Measurements from ENCODE around the gene NBAS. TPM values are rescaled to one million over a fixed set of nuclear protein-coding genes. Genes with fewer than 3 reads are reported as not detected.
"Not testable (repeated sequence)": the region's sequence is repeated elsewhere in the genome, so short reads cannot be mapped to it uniquely, and the experiment has no call there.

Gene NBAS
- total RNA-seq, 2 donors from 2014 or later = 29.3 to 32.5 TPM

DNA sequence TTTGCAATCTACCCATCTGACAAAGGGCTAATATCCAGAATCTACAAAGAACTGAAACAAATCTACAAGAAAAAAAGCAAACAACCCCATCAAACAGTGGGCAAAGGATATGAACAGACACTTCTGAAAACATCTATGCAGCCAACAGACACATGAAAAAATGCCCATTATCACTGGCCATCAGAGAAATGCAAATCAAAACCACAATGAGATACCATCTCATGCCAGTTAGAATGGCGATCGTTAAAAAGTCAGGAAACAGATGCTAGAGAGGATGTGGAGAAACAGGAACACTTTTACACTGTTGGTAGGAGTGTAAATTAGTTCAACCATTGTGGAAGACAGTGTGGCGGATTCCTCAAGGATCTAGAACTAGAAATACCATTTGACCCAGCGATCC, 239.7 kb downstream of the NBAS start:
- not testable (repeated sequence) for H3K4me1 Mint-ChIP-seq; H3K27me3 Mint-ChIP-seq; H3K9me3 ChIP-seq (ENCODE audit: control insufficient read depth, low read length, poor library complexity, severe bottlenecking); H3K4me3 Mint-ChIP-seq; ATAC-seq; DNase-seq; H3K27ac Mint-ChIP-seq
- H3K36me3 Mint-ChIP-seq (ENCODE audit: low read depth) = peaks cover 16% of the 10 kb centered on the region

DNA sequence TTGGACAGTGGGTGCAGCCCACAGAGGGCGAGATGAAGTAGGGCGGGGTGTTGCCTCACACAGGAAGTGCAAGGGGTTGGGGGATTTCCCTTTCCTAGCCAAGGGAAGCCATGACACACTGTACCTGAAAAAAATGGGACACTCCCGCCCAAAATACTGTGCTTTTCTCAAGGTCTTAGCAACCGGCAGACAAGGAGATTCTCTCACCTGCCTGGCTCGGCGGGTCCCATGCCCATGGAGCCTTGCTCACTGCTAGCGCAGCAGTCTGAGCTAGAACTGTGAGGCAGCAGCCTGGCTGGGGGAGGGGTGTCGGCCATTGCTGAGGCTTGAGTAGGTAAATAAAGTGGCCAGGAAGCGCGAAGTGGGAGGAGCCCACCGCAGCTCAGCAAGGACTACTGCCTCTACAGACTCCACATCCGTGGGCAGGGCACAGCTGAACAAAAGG, 244.7 kb downstream of the NBAS start:
- H3K4me1 Mint-ChIP-seq = peaks cover 13% of the 10 kb centered on the region
- ATAC-seq = peak; percentile 59

DNA sequence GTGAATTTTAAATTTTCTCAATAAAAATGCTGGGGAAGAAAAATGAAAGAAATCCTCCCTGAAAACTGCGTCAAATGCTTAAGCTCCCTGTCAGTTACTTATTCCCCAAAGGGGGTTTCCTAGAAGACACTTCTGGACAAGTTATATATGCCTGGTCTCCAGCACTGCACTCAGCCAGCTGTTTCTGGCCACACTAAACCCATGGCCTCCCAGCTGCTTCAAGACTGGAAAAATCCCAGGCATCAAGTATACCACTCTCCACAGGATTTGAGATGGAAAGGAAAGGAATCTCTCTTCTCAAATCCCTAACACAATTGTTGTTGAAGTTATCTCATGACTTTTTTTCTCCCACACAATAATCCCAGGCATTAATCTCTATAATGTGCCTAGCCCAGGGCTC, 245.7 kb downstream of the NBAS start:
- Mint-ChIP-seq H3K27me3 (no peaks in the 10 kb centered on the region), H3K4me3 (no peak overlapping the region), H3K4me1 (peaks cover 17% of the 10 kb centered on the region), H3K27ac (no peak overlapping the region), H3K36me3 (ENCODE audit: low read depth) (peaks cover 5% of the 10 kb centered on the region)
- DNase-seq (no peak), ATAC-seq (no peak)
- no peaks in the 10 kb centered on the region for H3K9me3 ChIP-seq (ENCODE audit: control insufficient read depth, low read length, poor library complexity, severe bottlenecking)

More for the DNA sequence above, 244.7 kb downstream of the NBAS start:
- no peaks in the 10 kb centered on the region for H3K9me3 ChIP-seq (ENCODE audit: control insufficient read depth, low read length, poor library complexity, severe bottlenecking)
- peak in 1 of 3 donors; percentile 5 for DNase-seq
- H3K27me3 Mint-ChIP-seq = no peaks in the 10 kb centered on the region
- H3K36me3 Mint-ChIP-seq (ENCODE audit: low read depth) = peaks cover 5% of the 10 kb centered on the region
- peak overlapping the region; percentile 42 for H3K27ac Mint-ChIP-seq
- H3K4me3 Mint-ChIP-seq = peak overlapping the region; percentile 13

DNA sequence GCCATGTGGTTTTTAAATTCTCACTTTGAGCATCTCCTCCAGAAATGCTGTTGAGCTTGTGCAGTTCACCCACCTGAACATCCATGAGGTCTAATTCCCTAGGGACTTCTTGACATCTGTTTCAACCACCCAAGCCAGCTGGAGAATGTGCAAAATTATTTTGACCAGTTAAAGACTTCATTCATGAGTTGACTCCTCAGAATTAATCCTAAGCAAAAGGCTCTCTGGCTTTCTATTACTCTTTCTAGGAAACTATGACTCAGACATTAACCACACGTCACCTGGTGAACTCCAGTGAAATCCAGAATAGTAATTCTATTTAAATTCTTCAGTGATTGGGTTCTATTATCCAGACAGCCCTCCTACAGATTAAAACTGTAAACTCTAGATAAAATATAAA, 247.5 kb downstream of the NBAS start:
- DNase-seq (no peak), ATAC-seq (no peak)
- Mint-ChIP-seq H3K4me3 (no peak overlapping the region), H3K4me1 (peaks cover 17% of the 10 kb centered on the region), H3K27ac (no peak overlapping the region), H3K27me3 (no peaks in the 10 kb centered on the region), H3K36me3 (ENCODE audit: low read depth) (peaks cover 5% of the 10 kb centered on the region)
- no peaks in the 10 kb centered on the region for H3K9me3 ChIP-seq (ENCODE audit: control insufficient read depth, low read length, poor library complexity, severe bottlenecking)

DNA sequence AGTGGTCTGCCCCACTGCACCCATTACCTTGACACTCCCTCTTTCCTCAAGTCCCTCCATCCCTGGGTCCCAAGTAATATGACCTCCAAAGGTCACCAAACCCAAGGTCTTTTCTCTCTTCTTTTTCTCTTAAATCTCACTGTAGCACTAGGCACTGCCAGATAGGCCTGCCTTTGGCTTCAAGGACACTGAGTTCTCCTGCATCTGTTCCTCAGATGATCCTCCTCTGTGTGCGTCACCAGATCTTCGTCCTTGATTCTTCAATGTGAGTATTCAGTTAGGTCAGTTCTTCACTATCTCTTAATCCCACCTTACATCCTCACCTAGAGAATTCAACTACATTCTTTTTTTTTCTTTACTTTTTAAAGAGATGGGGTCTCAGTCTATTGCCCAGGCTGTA, 249.2 kb downstream of the NBAS start:
- DNase-seq (no peak), ATAC-seq (no peak)
- Mint-ChIP-seq H3K4me1 (peaks cover 17% of the 10 kb centered on the region), H3K27ac (peak overlapping the region; percentile 29), H3K36me3 (ENCODE audit: low read depth) (peaks cover 5% of the 10 kb centered on the region), H3K27me3 (no peaks in the 10 kb centered on the region), H3K4me3 (no peak overlapping the region)
- no peaks in the 10 kb centered on the region for H3K9me3 ChIP-seq (ENCODE audit: control insufficient read depth, low read length, poor library complexity, severe bottlenecking)

DNA sequence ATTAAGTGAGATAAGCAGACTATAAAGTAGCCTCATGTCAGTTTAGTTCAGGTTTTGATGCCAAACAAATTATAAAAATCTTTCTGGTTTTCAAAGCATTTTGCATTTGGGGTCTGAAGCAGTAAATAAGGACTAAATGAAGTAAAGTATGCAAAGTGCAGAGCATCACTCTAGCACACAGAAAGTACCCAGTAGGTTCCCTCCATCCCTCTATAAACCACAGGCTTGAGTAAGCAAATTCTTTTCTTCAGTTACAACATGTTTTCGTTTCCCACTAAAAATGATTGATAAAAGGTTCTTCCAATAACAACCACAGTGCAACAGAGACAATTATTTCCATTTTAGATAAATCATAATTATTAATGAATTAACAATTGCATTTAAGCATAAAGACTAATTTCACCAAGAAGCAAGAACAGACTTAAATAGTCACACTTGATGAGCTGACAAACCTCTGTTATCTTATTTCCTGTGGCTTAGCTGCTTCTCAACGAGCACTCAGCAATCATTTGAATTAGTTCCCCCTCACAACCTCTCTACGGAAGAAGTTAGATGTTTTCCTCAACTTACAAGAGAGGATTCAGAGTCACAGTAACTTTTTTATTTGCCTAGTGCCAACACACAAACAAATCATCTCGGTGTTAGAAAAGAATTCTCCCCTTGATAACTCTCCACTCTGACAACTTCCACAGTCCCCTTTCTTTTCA, 249.8 kb downstream of the NBAS start:
- Mint-ChIP-seq H3K4me3 (no peak overlapping the region), H3K27me3 (no peaks in the 10 kb centered on the region), H3K4me1 (peaks cover 14% of the 10 kb centered on the region), H3K27ac (peak overlapping the region; percentile 29), H3K36me3 (ENCODE audit: low read depth) (peaks cover 5% of the 10 kb centered on the region)
- no peak for DNase-seq
- no peaks in the 10 kb centered on the region for H3K9me3 ChIP-seq (ENCODE audit: control insufficient read depth, low read length, poor library complexity, severe bottlenecking)
- no peak for ATAC-seq

DNA sequence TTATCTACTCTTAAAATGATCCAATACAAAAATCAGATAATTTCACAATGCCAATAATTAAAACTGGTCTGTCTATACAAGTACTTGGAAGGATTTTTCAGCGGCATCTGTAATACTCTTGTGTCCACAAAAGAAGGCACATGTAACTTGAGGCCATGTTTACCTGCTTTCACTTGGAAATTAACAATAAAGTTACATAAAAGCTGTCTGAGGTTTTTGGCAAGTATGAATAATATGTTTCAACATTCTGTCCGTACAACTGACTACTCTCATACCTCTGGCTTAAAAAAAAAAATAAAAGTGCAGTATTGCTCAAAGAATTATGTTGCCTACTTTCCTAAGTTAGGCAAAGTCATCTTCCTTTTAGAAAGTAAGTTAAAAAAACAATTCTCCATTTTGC, 253.6 kb downstream of the NBAS start:
- no peaks in the 10 kb centered on the region for H3K9me3 ChIP-seq (ENCODE audit: control insufficient read depth, low read length, poor library complexity, severe bottlenecking)
- Mint-ChIP-seq H3K27me3 (no peaks in the 10 kb centered on the region), H3K27ac (no peak overlapping the region), H3K4me1 (peaks cover 11% of the 10 kb centered on the region), H3K36me3 (ENCODE audit: low read depth) (peaks cover 18% of the 10 kb centered on the region), H3K4me3 (no peak overlapping the region)
- DNase-seq = no peak
- ATAC-seq = no peak

DNA sequence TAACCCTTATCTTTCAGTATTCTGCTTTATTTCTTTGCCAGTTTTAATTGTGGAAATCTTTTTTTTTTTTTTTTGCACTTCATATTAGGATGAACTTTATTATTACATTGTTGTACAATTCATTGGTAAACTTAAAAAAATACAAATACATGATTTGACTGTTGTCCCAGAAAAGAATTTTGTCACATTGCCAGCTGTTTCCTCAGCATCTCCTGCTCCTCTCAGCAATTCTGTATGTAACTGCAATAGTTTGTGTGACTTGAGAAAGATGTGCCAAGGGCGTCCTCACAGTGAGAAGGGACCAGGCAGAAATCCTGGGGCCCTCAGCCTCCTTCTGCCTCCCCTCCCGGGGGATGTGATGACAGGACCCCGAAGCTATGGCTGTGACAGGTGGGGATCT, 254.4 kb downstream of the NBAS start:
- Mint-ChIP-seq H3K4me3 (no peak overlapping the region), H3K4me1 (peaks cover 11% of the 10 kb centered on the region), H3K27me3 (no peaks in the 10 kb centered on the region), H3K36me3 (ENCODE audit: low read depth) (peaks cover 21% of the 10 kb centered on the region), H3K27ac (no peak overlapping the region)
- no peak for ATAC-seq
- DNase-seq = no peak
- H3K9me3 ChIP-seq (ENCODE audit: control insufficient read depth, low read length, poor library complexity, severe bottlenecking) = no peaks in the 10 kb centered on the region

DNA sequence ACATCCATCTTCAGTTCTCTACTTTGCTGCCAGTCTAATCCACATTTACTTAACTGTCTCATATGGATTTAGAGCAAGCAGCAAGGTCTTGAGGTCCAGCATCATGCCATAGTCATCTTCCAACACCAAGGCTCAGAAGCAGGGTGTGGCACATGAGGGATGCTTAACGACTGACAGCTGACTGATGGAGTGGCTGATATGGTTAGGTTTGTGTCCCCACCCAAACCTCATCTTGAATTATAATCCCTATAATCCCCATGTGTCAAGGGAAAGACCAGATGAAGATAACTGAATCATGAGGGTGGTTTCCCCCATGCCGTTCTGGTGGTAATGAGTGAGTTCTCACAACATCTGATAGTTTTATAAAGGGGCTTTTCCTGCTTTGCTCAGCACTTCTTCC, 257.3 kb downstream of the NBAS start:
- DNase-seq (no peak), ATAC-seq (no peak)
- Mint-ChIP-seq H3K4me3 (no peak overlapping the region), H3K27me3 (no peaks in the 10 kb centered on the region), H3K27ac (no peak overlapping the region), H3K36me3 (ENCODE audit: low read depth) (peaks cover 29% of the 10 kb centered on the region), H3K4me1 (peaks cover 16% of the 10 kb centered on the region)
- no peaks in the 10 kb centered on the region for H3K9me3 ChIP-seq (ENCODE audit: control insufficient read depth, low read length, poor library complexity, severe bottlenecking)

DNA sequence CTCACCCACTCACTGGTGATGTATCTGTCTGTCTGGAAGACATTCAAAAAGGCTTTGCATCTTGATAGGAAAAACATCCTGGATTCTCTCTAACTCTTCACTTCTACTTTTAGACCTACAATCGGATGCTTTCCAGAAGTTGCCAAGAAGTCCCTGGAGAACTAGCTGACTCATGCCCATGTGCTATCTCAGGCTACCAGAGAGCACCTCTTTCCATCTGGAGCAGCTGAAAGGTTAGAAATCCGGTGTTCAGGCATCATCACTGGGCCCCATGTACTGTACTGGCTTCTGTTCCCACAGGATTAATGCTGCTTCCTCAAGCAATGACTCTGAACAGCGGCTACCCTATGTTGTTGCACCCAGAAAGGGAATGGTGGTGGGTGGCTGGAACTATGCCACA, 259.0 kb downstream of the NBAS start:
- H3K9me3 ChIP-seq (ENCODE audit: control insufficient read depth, low read length, poor library complexity, severe bottlenecking) = no peaks in the 10 kb centered on the region
- H3K27ac Mint-ChIP-seq = no peak overlapping the region
- H3K27me3 Mint-ChIP-seq = no peaks in the 10 kb centered on the region
- peaks cover 16% of the 10 kb centered on the region for H3K4me1 Mint-ChIP-seq
- ATAC-seq (no peak), DNase-seq (no peak)
- no peak overlapping the region for H3K4me3 Mint-ChIP-seq
- H3K36me3 Mint-ChIP-seq (ENCODE audit: low read depth) = peaks cover 36% of the 10 kb centered on the region

DNA sequence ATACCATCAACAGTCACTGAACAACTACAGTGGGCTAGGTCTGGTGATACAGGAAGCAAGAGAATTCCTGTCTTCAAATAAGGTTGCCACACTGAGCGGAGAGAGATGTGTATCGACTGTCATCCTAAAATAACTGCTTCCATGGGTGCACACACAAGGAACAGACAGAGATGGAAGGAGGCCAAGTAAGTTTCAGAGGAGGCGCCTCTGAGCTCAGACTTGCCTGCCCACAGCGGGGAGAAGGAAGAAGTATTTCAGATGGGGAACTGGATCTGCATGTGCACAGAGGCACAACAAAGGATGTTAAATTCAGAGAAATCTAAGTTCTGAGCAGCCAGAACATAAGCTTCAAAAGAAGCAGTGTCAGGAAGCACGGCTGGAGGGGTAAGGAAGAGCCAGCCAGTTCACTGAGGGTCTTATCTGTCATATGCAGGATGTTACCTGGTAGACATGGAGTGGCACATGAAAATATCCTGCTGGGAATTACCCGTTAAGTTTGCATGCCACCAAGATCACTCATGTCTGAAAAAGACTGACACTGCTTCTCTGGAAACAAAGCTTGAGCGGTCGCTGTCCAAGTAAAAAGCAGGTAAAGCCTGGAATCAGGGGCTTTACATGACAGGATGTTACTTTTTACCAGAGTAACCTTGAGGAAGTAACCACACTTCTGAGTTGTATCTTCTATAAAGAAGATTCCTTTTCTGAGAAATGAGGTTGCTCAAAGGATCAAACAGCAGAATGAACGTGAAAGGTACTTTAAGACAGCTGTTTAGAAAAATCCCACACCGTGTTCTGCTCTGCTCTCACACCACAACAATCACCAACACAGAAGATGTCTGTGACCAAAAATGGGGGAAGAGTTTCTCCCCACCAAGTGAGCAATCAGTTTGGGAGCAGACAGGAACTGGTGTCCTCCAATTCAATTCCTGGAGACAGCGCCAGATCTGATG, 260.2 kb downstream of the NBAS start:
- Mint-ChIP-seq H3K36me3 (ENCODE audit: low read depth) (peaks cover 35% of the 10 kb centered on the region), H3K4me3 (peak overlapping the region; percentile 31), H3K27ac (no peak overlapping the region), H3K27me3 (no peaks in the 10 kb centered on the region), H3K4me1 (peaks cover 16% of the 10 kb centered on the region)
- no peak for DNase-seq
- no peak for ATAC-seq
- H3K9me3 ChIP-seq (ENCODE audit: control insufficient read depth, low read length, poor library complexity, severe bottlenecking) = no peaks in the 10 kb centered on the region

DNA sequence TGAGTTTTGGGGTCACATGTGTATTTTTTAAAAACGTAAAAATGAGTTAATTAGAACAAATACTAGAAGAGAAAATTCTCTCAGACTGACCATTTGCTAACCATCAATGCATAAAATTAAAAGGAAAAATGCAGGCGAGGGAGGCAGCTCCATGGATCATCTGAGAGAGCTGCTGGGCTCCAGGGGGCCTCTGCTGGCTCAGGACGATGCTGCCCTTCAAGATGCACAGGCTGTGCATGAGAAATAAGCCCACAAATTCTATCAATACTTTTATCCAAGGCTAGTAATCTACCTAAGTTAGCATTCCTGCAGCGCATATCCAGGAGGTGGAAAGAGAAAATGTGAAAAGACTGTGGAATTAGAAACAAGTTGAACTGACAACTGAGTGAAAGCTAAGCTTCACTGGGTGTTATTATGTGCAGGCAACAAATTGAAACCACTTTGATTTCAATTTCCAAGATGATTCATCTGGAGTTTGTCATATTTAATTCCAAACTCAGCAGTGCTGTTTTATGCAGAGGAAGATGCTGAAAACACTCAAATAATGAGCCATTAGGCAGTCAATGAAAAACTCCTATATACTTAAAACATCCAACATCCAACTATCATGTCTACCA, 261.1 kb downstream of the NBAS start:
- Mint-ChIP-seq H3K27ac (no peak overlapping the region), H3K27me3 (no peaks in the 10 kb centered on the region), H3K4me1 (peaks cover 16% of the 10 kb centered on the region), H3K36me3 (ENCODE audit: low read depth) (peaks cover 33% of the 10 kb centered on the region), H3K4me3 (no peak overlapping the region)
- DNase-seq = no peak
- ATAC-seq = no peak
- no peaks in the 10 kb centered on the region for H3K9me3 ChIP-seq (ENCODE audit: control insufficient read depth, low read length, poor library complexity, severe bottlenecking)

DNA sequence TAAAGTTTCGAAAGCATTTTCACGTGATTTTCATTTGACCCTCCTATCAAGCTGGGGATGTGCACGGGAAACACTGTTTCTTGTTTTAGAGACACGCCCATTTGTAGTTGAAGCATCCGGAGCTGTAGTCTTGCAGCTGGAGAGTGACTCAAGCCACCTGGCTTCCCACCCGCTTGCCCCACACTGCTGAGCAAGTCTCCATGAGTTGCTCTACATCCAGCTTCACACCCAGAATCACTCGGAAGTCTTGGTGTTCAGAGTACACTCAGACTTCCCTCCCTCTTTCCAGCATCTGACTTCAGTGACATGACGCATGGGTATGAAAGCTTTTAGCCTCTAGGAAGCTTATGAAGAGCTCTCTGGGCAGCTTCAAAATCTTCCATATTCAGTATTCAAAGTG, 262.4 kb downstream of the NBAS start:
- no peak for ATAC-seq
- no peaks in the 10 kb centered on the region for H3K9me3 ChIP-seq (ENCODE audit: control insufficient read depth, low read length, poor library complexity, severe bottlenecking)
- Mint-ChIP-seq H3K4me1 (peaks cover 19% of the 10 kb centered on the region), H3K36me3 (ENCODE audit: low read depth) (peaks cover 29% of the 10 kb centered on the region), H3K27ac (no peak overlapping the region), H3K27me3 (no peaks in the 10 kb centered on the region), H3K4me3 (no peak overlapping the region)
- no peak for DNase-seq

Data from T-helper 17 cell (primary cell).